ENCODE results near the gene SPSB1.

Gene SPSB1

DNA sequence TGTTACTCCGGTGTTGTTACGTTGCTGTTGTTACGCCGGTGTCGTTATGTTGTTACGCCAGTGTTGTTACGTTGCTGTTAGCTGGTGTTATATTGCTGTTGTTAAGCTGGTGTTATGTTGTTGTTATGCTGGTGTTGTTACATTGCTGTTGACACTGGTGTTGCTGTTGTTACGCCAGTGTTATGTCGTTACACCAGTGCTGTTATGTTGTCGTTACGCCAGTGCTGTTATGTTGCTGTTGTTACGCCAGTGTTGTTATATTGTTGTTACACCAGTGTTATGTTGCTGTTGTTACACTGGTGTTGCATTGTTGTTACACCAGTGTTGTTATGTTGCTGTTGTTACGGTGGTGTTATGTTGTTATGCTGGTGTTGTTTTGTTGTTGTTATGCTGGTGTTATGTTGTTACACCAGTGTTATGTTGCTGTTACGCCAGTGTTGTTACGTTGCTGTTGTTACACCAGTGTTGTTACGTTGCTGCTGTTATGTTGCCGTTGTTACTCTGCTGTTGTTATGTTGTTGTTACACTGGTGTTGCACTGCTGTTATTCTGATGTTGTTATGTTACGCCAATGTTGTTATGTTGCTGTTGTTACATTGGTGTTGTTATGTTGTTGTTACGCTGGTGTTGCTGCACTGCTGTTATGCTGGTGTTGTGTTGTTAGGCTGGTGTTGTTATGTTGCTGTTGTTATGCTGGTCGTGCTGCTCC, 32.5 kb upstream of the SPSB1 start:
- no peak for DNase-seq (ENCODE audit: low read depth in 2 of 2)

DNA sequence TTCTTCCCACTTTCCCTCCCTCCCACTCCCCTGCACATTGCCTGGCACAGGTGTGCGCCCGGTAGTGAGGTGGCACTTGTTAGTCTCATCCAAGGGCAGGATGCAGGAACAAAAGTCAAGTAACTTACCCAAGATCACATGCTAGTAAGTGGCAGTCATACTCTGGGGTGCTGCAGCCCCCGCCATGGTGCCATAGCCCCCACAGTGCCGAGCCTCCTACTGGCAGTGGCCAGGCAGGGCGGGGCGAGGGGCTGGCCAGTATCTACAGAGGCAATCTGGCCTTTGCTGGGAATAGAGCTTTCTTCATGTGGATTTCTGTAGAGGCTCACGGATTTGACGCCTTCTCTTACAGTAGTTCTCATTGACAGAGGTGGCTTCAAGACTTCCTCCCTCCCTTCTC, 31.2 kb upstream of the SPSB1 start:
- no peak for DNase-seq (ENCODE audit: low read depth in 2 of 2)

DNA sequence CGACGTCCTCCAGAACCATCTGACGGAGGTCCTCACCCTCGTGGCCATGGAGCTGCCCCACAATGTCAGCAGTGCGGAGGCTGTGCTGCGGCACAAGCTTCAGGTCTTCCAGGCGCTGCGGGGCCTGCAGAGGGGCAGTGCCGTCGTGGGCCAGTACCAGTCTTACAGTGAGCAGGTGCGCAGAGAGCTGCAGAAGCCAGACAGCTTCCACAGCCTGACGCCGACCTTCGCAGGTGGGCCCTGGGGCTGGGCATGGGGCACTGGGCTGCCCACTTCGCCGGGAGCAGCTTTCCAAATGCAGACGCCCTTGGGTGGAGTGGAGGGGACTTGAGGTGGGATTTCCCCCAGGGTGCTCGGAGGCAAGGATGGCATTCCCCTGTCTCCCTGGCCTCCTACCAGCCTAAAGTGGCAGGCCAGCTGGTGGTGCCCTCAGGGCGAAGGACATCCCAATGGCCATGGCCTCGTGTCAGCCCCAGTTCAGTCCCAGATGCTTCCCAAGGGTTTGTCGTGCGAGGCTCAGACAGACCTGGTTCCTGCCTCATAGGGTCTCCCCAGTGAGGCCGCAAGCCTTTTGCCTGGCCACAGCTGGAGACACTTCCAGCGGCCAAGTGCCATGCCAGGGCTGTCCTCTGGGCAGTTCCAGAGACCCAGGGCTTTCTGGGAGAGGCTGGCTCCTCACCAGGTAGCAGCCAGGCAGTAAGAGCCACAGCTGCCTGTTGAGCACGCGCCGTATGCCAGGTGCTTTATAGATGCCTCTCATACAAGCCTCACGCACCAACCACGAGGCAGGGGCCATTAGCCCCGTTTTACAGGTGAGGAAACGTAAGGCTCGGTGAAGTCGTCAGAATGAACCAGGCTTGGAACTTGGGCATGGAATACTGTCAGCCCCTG, 30.4 kb upstream of the SPSB1 start:
- DNase-seq (ENCODE audit: low read depth in 2 of 2) = no peak

DNA sequence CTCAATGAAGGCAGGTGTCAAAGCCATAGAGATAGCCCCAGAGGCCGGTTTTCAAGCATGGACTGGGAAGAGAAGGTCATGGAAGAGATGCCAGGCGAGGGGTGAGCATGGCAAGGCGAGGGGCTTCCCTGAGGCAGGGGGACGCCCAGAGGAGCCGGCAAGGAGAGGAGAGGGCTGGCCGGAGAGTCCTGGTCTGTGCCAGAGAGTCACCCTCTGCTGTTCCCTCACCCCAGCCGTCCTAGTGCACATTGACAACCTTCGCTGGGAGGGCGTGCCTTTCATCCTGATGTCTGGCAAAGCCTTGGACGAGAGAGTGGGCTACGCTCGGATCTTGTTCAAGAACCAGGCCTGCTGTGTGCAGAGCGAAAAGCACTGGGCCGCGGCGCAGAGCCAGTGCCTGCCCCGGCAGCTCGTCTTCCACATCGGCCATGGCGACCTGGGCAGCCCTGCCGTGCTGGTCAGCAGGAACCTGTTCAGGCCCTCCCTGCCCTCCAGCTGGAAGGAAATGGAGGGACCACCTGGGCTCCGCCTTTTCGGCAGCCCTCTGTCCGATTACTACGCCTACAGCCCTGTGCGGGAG, 29.3 kb upstream of the SPSB1 start:
- no peak for DNase-seq (ENCODE audit: low read depth in 2 of 2)

DNA sequence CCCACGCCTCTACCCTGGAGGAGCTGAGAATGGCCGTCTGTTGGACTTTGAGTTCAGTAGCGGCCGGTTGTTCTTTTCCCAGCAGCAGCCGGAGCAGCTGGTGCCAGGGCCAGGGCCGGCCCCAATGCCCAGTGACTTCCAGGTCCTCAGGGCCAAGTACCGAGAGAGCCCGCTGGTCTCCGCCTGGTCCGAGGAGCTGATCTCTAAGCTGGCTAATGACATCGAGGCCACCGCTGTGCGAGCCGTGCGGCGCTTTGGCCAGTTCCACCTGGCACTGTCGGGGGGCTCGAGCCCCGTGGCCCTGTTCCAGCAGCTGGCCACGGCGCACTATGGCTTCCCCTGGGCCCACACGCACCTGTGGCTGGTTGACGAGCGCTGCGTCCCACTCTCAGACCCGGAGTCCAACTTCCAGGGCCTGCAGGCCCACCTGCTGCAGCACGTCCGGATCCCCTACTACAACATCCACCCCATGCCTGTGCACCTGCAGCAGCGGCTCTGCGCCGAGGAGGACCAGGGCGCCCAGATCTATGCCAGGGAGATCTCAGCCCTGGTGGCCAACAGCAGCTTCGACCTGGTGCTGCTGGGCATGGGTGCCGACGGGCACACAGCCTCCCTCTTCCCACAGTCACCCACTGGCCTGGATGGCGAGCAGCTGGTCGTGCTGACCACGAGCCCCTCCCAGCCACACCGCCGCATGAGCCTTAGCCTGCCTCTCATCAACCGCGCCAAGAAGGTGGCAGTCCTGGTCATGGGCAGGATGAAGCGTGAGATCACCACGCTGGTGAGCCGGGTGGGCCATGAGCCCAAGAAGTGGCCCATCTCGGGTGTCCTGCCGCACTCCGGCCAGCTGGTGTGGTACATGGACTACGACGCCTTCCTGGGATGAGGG, 28.5 kb upstream of the SPSB1 start:
- no peak for DNase-seq (ENCODE audit: low read depth in 2 of 2)

DNA sequence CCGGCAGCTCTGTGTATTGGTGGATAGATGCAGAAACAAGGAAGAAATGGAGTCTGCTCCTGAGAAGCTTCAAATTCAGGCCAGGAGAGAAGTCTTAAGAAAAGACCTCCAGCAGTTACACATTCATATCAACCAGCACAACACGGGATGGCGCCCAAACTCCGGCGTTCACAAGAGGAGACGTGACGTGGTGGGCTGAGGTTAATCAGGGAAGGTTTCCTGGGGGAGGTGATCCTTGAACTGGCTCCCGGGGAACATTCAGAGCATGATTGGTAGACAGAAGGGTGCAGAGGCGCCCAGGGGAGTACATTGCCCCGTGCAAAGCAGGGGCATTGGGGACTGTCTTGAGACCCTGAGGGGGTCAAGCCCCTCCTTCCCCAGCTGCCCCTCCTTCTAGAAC, 27.7 kb upstream of the SPSB1 start:
- no peak for DNase-seq (ENCODE audit: low read depth in 2 of 2)

DNA sequence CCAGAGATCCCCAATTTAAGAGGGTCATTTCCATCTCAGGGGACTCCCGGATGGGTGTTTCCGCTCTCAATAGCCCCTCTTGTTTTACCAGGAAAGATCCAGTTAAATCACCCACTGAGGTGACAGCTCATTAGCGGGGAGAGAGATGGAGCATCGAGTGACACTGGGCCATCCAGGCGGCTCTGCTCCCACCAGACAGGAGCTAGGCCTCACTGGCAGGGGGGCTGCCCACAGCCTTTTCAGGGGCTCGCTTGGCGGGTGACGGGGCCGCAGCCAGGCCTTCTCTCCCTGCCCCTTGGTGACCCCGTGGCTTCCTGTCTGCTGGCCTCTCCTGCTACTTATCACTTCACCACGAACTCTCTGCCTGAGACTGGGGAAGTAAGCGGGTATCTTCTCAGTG, 26.7 kb upstream of the SPSB1 start:
- DNase-seq (ENCODE audit: low read depth in 2 of 2) = no peak

DNA sequence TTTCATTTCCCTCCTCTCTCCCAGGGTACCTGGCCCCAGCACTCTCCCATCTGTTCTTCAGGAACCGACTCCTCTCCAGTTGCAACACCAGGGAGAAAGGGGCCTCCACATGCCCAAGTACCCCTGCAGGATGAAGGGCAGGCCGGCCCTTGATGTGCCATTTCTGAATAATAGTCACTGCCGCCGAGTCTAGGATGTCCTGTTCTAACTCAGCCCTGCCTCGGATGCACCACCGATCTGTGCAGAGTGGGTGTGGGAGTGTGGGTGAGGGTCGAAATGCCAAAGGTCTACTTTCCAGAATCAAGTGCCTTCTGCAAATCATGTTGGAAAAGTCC, 25.4 kb upstream of the SPSB1 start:
- DNase-seq (ENCODE audit: low read depth in 2 of 2) = no peak

DNA sequence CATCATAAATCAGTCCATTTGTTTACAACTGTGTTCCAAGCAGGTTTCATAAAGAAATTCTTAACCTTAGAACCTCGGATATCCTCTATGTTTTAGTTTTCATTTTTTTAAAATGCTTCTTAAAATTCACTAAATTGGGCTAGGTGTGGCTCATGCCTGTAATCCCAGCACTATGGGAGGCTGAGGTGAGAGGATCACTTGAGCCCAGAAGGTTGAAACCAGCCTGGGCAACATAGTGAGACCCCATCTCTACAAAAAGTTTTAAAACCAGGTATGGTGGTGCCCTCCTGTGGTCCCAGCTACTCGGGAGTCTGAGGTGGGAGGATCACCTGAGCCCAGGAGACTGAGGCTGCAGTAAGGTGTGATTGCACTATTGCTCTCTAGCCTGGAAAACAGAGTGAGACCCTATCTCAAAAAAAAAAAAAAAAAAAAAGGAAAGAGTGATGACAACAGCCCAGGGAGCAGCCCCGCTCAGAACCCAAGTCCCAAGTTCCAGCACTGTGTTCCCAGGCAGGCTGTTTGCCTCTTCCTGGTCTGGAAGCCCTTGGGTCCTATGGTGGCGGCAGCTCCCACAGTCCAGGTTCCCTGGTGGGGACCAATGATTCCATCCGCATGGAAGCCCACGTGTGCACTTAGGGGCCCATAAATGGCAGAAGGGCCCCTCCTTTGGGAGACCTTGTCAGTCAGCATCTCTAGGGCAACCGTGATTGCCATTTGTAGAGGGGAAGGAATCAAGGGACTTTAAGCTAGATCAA, 24.7 kb upstream of the SPSB1 start:
- DNase-seq (ENCODE audit: low read depth in 2 of 2) = no peak

DNA sequence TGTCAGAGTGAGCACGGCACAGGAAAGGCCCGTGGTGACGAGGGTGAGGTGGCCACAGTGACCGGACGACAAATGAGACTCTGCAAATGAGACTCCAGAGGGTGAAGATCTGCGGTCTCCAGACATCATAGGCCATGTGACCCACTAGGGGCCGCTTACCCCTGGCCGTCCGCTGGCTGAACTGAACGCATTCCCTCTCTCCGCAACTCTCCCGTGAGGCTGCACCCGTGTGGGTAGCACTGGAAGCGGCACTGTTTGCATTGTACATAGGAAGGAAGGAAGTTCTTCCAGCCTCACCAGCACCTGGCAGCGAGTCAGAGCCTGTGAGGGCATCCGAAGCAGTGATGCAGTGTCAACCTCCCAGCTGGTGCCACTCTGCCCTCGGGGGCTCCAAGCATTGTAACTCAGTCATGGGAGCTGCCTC, 23.6 kb upstream of the SPSB1 start:
- DNase-seq (ENCODE audit: low read depth in 2 of 2) = no peak

DNA sequence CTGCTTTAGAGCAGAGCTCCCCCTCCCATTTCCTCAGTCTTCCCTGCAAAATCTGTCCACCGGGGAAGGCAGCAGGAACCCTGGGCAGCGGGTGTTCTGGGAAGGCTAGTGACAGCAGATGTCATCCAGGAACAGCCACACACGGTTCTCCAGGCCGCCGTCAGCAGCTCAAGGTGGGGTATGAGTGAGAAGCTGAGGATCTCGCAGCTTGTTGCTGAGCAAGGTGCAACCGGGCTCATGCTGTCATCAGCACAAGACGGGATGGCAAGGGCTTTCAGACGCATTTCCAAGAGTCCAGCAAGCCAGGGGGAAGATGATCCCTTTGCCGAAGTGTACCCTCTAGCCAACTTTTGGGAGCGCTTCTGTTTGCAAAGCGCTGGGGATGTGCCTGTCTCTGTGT, 23.0 kb upstream of the SPSB1 start:
- DNase-seq (ENCODE audit: low read depth in 2 of 2) = no peak

DNA sequence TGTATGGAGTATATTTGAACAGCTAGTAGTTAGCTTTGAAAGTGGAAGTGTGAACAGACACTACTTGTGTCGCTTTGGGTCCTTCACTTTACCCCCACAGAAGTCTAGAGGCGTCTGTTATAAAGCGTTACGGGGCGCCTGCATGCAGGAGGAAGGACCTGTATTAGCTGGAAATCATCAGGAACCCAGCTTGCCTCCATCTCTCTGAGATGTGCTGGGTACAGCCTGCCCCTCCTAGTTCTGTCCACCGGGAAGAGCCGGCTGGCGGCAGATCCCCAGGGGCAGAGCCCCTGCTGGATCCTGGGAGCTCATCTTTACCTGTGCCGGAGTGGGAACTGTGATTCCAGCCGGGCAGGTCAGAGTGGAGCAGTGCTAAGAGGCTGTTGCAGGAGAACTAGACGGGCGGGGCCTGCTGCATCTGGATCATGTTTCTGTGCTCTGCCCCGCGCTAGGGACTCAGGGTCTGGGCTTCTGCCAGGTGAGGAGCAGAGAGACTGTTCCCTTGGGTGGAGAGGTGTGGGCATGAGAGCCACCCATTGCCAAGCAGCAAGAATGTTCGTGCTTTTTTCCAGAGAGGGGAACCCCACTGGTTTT, 22.3 kb upstream of the SPSB1 start:
- no peak for DNase-seq (ENCODE audit: low read depth in 2 of 2)

DNA sequence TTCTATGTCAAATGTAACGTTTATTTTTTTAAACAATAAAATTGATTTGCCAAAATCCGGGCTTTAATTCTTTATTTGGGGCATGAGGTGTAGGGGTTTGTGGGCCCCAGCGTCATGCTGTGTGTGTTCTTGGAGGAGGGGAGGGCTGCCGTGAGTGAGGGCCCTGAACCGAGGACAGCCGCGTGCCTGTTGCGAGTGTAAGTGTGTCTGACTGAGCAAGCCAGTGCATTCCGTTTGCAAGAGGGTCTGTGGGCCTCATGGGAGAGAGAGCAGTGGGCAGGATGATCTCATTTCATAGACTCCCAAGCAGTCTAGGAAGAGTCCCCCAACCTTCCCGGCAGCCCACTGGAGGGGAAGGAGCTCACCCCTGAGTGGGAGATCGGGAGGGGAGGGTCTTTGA, 21.4 kb upstream of the SPSB1 start:
- DNase-seq (ENCODE audit: low read depth in 2 of 2) = no peak

DNA sequence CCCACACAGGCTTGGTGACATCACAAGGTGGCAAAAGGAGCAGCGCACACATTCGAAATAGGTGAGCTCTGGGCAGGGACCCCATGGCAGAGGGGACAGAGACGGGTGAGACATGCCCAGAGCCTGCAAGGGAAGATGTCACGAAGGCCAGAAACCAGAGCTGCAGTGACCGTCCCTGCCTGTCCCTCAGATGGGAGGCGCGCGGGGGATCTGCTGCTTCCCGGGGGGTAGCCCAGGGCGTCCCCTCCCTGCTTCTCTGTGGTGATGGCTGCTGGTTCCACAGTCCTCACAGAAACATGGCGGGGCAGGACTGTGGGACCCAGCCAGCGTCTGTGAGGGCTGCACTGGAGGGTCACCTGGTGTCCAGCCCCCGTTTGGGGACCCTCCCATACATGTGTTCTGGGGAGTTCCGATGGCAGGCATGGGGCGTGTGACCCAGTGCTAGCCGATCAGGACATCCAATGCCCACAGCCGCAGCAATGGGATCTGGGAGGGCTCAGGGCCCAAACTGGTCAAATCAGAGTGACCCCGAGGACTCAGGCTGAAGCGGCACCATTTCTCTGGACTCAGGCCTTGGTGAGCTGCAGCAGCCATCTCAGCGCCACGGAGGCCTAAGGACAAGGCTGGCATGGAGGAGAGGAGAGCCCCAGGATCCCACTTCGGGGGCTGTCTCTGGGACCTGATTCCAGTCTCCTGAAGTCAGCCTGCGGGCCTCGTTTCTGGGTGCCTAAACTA, 20.7 kb upstream of the SPSB1 start:
- DNase-seq (ENCODE audit: low read depth in 2 of 2) = no peak

DNA sequence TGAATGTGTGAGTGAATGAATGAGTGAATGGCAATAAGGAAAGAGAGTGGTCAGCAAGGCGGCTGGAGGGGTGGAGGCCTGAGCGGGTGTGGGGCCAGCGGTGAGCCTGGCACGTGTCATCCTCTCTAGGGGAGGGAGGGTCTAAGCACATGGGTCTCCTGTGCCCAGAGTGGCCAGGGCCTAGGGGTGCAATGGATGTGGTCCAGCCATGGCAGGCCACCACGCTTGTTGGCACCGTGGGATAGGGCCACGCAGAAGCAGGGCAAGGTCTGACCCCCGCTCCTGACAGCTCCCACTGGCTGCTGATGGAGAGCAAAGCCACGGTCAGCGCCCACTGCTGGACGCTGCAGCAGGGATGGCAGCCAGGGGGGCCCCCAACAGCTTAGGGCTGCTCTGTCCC, 19.5 kb upstream of the SPSB1 start:
- no peak for DNase-seq (ENCODE audit: low read depth in 2 of 2)

DNA sequence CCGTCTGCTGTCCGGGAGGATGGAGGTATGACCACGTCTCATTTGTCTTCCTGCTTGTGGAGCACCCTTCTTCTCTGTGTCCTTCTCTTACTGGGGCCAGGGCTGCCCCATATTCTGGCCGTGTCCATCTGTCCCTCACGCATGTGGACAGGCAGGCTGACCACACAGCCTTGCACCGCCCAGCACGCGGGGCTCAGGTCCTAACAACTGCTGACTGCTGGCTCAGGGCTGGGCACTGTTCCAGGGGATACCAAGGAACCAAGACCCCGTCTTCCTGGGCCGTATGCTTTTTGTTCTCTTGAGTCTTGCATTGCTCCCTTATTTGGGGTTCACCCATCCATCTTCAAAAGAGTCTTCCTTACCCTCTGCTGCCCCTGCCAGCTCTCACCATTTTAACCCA, 17.5 kb upstream of the SPSB1 start:
- DNase-seq (ENCODE audit: low read depth in 2 of 2) = no peak

DNA sequence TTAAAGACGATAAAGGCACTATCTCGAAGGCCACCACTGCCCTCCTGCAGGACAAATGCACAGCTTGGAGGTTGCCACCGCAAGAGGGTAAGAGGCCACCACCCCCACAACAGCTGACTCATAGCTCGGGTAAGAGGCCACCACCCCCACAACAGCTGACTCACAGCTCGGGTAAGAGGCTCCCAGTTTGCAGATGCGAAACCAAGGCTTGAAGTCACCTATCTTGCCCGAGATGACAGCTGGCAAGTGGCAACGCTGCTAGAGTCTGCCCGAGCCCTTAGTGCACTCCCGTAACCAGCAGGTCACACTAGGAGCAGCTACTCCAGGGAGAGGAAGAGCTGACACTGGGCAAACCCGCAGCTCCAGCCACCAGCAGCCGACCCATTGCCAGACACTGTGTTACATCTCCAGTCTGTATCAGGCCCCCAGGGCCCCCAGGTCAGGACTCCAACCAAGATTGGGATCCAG, 17.1 kb upstream of the SPSB1 start:
- no peak for DNase-seq (ENCODE audit: low read depth in 2 of 2)

DNA sequence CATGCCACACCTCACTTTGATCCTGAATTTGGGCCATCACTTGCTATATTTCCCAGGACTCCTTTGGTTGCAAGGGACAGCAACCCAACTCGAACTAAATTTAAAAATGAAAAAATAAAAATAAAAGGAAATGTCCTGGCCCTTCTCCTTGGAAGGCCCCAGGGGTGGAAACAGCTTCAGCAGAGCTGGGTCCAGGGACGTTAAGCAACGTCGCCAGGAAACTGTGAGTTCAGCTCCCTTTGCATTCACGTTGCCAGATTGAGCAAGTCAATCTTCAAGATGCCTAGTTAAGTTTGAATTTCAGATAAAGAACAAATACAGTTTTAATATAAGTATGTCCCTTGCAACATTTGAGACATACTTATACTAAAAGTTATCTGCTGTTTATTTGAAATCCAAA, 14.6 kb upstream of the SPSB1 start:
- no peak for DNase-seq (ENCODE audit: low read depth in 2 of 2)

DNA sequence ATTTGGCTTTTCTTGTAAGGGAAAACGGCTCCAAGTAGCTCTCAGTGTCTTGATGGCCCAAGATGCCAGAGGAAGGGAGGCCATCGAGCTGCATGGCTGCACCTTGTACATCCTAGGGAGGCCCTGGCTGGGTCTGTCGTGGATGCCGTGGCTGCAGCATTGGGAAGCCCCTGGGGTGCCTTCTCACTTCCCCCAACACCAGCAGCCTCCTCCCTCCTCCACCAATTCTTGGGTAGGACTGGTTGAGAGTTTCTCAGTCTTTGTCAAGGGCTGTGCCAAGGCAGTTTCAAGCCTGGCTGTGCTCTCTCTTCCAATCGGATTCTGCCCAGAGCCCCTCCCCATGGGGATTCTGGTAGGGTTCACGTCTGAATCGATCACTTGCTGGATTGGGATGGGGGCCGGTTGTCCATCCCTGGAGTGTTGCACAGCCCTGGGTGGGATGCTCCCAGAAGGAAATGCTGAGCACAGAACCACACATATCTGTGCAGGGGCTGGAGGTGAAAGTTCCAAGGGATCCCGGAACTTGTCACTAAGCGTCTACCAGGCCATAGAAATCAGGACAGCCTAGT, 14.0 kb upstream of the SPSB1 start:
- DNase-seq (ENCODE audit: low read depth in 2 of 2) = no peak
